K562 (cell line): ENCODE results near the gene PREP. TPM values are rescaled to one million over a fixed set of nuclear protein-coding genes. Genes with fewer than 3 reads are reported as not detected.
"Not testable (repeated sequence)": the region's sequence is repeated elsewhere in the genome, so short reads cannot be mapped to it uniquely, and the experiment has no call there.

Source experiments
- ATAC-seq: fragments of 200-7000 bp; cut with Tn5 transposase; 3 replicates; pipeline ENCODE4 v1.9.1; 2020; ENCODE audit warnings: moderate library complexity
- BruUV-seq: library from RNA; stranded (reverse); fragments of 400-500 nt; replicated peaks from 2 replicates; lab custom pipeline; 2021; lab: Mats Ljungman, UMichigan
- CTCF ChIA-PET: fragments of 300-600 bp; formaldehyde crosslinking; extraction: SDS; loops from one replicate; lab custom pipeline; 2021; ENCODE audit warnings: low intra/inter-chr PET ratio; lab: Yijun Ruan, JAX
- POLR2A ChIA-PET: fragments of 300-600, 350-650 bp; sonication (Branson Sonifier 250); formaldehyde crosslinking; extraction: SDS; loops from one replicate; lab custom pipeline; 2021; ENCODE audit warnings: antibody characterized with exemption, inconsistent platforms; lab: Yijun Ruan, JAX
- DNase-seq, 4 experiments: peaks; one replicate each; pipeline versions ENCODE4 v3.0.0 to v3.0.0-alpha.2; 2011 to 2018; ENCODE audit warnings: low spot score in 3 of 4, mixed read lengths in 3 of 4; ENCODE audit errors: extremely low read depth in 1 of 4
- FAIRE-seq: peaks from 2 replicates; lab custom pipeline; 2011; peaks lifted over from hg19 to GRCh38; lab: Jason Lieb, UNC
- H2AFZ ChIP-seq: 2 replicates; pipeline ENCODE4 v1.6.0; 2011; ENCODE audit warnings: low read depth, low read length, control low read depth, inconsistent platforms
- H3K27ac ChIP-seq: fragments of 200-600 bp; 3 replicates; pipeline ENCODE4 v1.8.0; 2011; ENCODE audit warnings: low read depth, mild to moderate bottlenecking, control low read depth, inconsistent platforms, low read length, moderate library complexity, mixed read lengths; ENCODE audit errors: extremely low read depth
- H3K27me3 ChIP-seq, 2 experiments: fragments of 300-600 bp in 1 of 2; 2 replicates in 1 of 2; 3 replicates in 1 of 2; pipeline versions ENCODE4 v1.6.0 to v1.8.0; 2011; ENCODE audit warnings: inconsistent platforms in 2 of 2, low read length in 2 of 2, mild to moderate bottlenecking in 1 of 2, mixed read lengths in 1 of 2, moderate library complexity in 1 of 2; ENCODE audit not compliant: control insufficient read depth in 2 of 2, insufficient read depth in 2 of 2
- H3K36me3 ChIP-seq: fragments of 300-600 bp; 3 replicates; pipeline ENCODE4 v1.8.0; 2011; ENCODE audit warnings: mild to moderate bottlenecking, low read length, inconsistent platforms; ENCODE audit not compliant: control insufficient read depth, insufficient read depth
- H3K4me1 ChIP-seq, 2 experiments: fragments of 200-600 bp in 1 of 2; replicated peaks in 1 of 2; 2 replicates in 1 of 2; 3 replicates in 1 of 2; pipeline versions ENCODE4 v1.5.1 to v1.8.0; 2011; ENCODE audit warnings: inconsistent platforms in 2 of 2, low read length in 2 of 2, mild to moderate bottlenecking in 1 of 2, mixed read lengths in 1 of 2, moderate library complexity in 1 of 2; ENCODE audit not compliant: control insufficient read depth in 2 of 2, insufficient read depth in 2 of 2
- H3K4me2 ChIP-seq: 2 replicates; pipeline ENCODE4 v1.6.1; 2011; ENCODE audit warnings: low read length, control low read depth, inconsistent platforms, mixed read lengths; ENCODE audit not compliant: insufficient read depth
- H3K4me3 ChIP-seq: fragments of 200-600 bp; sonication (generic), shearing (Covaris generic); 2 replicates; pipeline ENCODE4 v1.5.1; 2016; ENCODE audit warnings: control low read depth, inconsistent platforms
- H3K79me2 ChIP-seq: fragments of 200-600 bp; 3 replicates; pipeline ENCODE4 v1.8.0; 2011; ENCODE audit warnings: low read length, inconsistent platforms; ENCODE audit not compliant: control insufficient read depth, insufficient read depth
- H3K9ac ChIP-seq, 2 experiments: 2 replicates each; pipeline versions ENCODE4 v1.6.0 to v1.6.1; 2011; ENCODE audit warnings: low read depth in 2 of 2, low read length in 2 of 2, control low read depth in 1 of 2, inconsistent platforms in 1 of 2, mild to moderate bottlenecking in 1 of 2, mixed read lengths in 1 of 2; ENCODE audit not compliant: insufficient read depth in 1 of 2
- H3K9me1 ChIP-seq: one replicate; pipeline ENCODE4 v1.6.0; 2011; ENCODE audit warnings: inconsistent platforms, mild to moderate bottlenecking, low read length, moderate library complexity; ENCODE audit not compliant: control insufficient read depth, insufficient read depth
- H3K9me3 ChIP-seq: replicated peaks from 2 replicates; pipeline ENCODE4 v1.5.1; 2011; ENCODE audit warnings: low read depth, low read length, inconsistent platforms; ENCODE audit not compliant: control insufficient read depth, insufficient read depth
- H4K20me1 ChIP-seq: replicated peaks from 2 replicates; pipeline ENCODE4 v1.6.1; 2011; ENCODE audit warnings: low read length, inconsistent platforms, mixed read lengths; ENCODE audit not compliant: control insufficient read depth, insufficient read depth
- SMC3 ChIP-seq: conservative IDR thresholded peaks from 2 replicates; pipeline ENCODE4 v1.6.1; 2011; ENCODE audit warnings: low read depth, low read length, improper control_type of control experiment; ENCODE audit not compliant: insufficient read depth
- STAG1 ChIP-seq: sonication (generic); formaldehyde crosslinking; IDR thresholded peaks from 2 replicates; pipeline ENCODE4 v1.5.0; 2020; ENCODE audit warnings: missing genetic modification reagents, borderline replicate concordance
- ZNF23 ChIP-seq: fragments of 250-450 bp; sonication (Bioruptor Pico); IDR thresholded peaks from 2 replicates; pipeline ENCODE4 v1.4.0; 2020; ENCODE audit warnings: mild to moderate bottlenecking
- ZNF354B ChIP-seq: fragments of 250-450 bp; sonication (Bioruptor Pico); IDR thresholded peaks from 2 replicates; pipeline ENCODE4 v1.4.0; 2020
- ZNF507 ChIP-seq: conservative IDR thresholded peaks from 2 replicates; pipeline ENCODE4 v1.6.1; 2017; ENCODE audit warnings: missing genetic modification characterization, missing compliant biosample characterization
- WGBS: fragments of 100-300 bp; shearing (Covaris generic); methylation state at CpG from one replicate; pipeline ENCODE4 v1.1.6; 2016; ENCODE audit warnings: low coverage, mixed read lengths; ENCODE audit not compliant: insufficient coverage; ENCODE audit errors: missing lambda C conversion rate; 5-methylcytosine and 5-hydroxymethylcytosine counted together
- in situ Hi-C: fragments of 300-500 bp; cut with MboI; formaldehyde crosslinking; loops from 4 replicates; pipeline ENCODE4 v1.15.0; 2018; ENCODE audit warnings: inconsistent platforms, mixed read lengths
- intact Hi-C: fragments of 100-400 bp; cut with micrococcal nuclease; formaldehyde crosslinking; loops from 2 replicates; pipeline ENCODE4 v1.14.2; 2022
- polyA plus RNA-seq, 8 experiments: library from polyadenylated mRNA; depleted of rRNA in 4 of 8; stranded (reverse) in 5 of 8; unstranded in 3 of 8; fragments of >200 nt; fragmentation: Nextera tagmentation in 2 of 8; fragmentation: Illumina TruSeq in 1 of 8; extraction: Ambion mirVana in 2 of 8; extraction: Trizol in 1 of 8; gene quantifications; 2 replicates each; pipeline versions ENCODE4 v1.2.1 to v1.2.3, GENCODE V29; 2011 to 2014; ENCODE audit warnings: inconsistent platforms in 1 of 8, missing spikeins in 1 of 8
- total RNA-seq, 7 experiments: library from RNA; depleted of rRNA in 6 of 7; stranded (reverse); fragments of >200 nt in 6 of 7; fragmentation: Illumina TruSeq in 2 of 7; extraction: Trizol in 2 of 7; gene quantifications; 2 replicates each; pipeline versions ENCODE4 v1.2.1 to v1.2.3, GENCODE V29; 2011 to 2021; ENCODE audit warnings: low replicate concordance in 1 of 7

PREP gene
- total and polyA plus RNA-seq, 9 of the 15 experiments (the other 6 are each of a cell fraction or from before 2014, with no cell fraction given): 14.1 to 60.8 (median 28.3) TPM

DNA sequence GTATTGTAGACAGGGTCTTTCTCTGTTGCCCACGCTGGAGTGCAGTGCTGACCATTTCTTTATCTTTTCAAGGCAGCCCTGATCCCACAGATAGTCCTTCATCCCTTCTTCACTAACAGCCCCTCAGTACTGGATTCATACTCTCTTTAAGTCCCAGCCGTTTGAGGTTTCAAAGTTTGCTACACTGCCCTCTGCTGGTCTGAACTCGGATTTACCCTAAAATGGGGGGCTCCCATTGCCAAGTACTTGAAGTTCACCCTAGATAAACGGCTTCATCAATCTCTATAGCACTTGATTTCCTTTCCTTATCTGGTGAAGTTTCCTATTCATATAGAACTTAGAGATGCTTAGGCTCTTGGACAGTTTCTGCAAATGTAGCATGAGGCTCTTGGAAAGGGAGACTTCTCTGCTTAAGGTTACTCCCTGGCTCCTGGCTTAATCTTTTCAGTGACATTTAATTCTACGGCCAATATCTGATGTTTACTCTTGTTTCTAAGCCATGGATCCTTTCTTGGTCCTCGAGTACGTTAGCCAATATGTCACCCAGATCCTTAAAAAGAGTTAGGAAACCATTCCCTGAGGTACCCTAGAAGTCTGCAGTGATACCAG is 21.4 kb upstream of the PREP start (continued):
- TF ChIP-seq STAG1 (0 out of 2 replicates have a peak, but pooled peaks have one; percentile 17), SMC3 (peak; percentile 54), ZNF23 (CRISPR knock-in tag) (no peak)

DNA sequence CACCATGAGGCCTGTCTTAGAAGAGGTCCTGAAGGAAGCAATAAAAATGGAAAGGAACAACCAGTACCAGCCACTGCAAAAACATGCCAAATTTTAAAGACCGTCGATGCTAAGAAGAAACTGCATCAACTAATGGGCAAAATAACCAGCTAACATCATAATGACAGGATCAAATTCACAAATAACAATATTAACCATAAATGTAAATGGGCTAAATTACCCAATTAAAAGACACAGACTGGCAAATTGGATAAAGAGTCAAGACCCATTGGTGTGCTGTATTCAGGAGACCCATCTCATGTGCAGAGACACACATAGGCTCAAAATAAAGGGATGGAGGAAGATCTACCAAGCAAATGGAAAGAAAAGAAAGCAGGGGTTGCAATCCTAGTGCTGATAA is 14.1 kb upstream of the PREP start:
- intact Hi-C loops, H3K79me2 ChIP-seq, H3K4me1 ChIP-seq, H2AFZ ChIP-seq, H3K36me3 ChIP-seq, H3K4me3 ChIP-seq, H3K9me1 ChIP-seq, H3K9me3 ChIP-seq, H3K27me3 ChIP-seq, ATAC-seq, POLR2A ChIA-PET, CTCF ChIA-PET, H4K20me1 ChIP-seq, H3K4me2 ChIP-seq, DNase-seq, H3K9ac ChIP-seq, FAIRE-seq, BruUV-seq, H3K27ac ChIP-seq: not testable (repeated sequence)
- TF ChIP-seq ZNF507 (peak; percentile 98), ZNF354B (CRISPR knock-in tag) (peak; percentile 85)
- WGBS: 0% methylated on average over 2 of the region's 2 CpGs
- in situ Hi-C loops: loop anchor here (10.0 kb wide), 1 partner anchor 492 kb away; no protein-coding TSS in a partner anchor
